ENCODE measurements around the gene FARP1.
"Not testable (repeated sequence)": the region's sequence is repeated elsewhere in the genome, so short reads cannot be mapped to it uniquely, and the experiment has no call there.

- TF ChIP-seq FOSL1 (IDR thresholded peaks at IDR 0.05; ENCODE audit: insufficient read depth, low read depth, low read length); CTCF (IDR thresholded peaks at IDR 0.05; ENCODE audit: control extremely low read depth in 1 of 3, insufficient read depth in 1 of 3, low read depth in 1 of 3, low read length in 3 of 3); CEBPB (IDR thresholded peaks at IDR 0.05; ENCODE audit: low read depth, low read length); USF2 (IDR thresholded peaks at IDR 0.05; ENCODE audit: low read length); KDM1A (IDR thresholded peaks at IDR 0.05; ENCODE audit: borderline replicate concordance, low read length); SP1 (IDR thresholded peaks at IDR 0.05; ENCODE audit: low read depth, low read length); POLR2A (IDR thresholded peaks at IDR 0.05; ENCODE audit: control extremely low read depth in 1 of 2, low read depth in 2 of 2, low read length in 2 of 2); EGR1 (IDR thresholded peaks at IDR 0.05; ENCODE audit: borderline replicate concordance, low read depth, low read length); CHD1 (IDR thresholded peaks at IDR 0.05; ENCODE audit: low read depth, low read length); SP2 (IDR thresholded peaks at IDR 0.05; ENCODE audit: low read length); SIN3A (conservative IDR thresholded peaks at IDR 0.05 in 1 of 2, IDR thresholded peaks at IDR 0.05 in 1 of 2; ENCODE audit: low read depth in 1 of 2, low read length in 2 of 2): not testable (repeated sequence)
These were observed 87.9 kb downstream of the FARP1 start for GRCh38 chr13:98230762-98231161.

All from H1 (cell line).